Activated CD4-positive, alpha-beta T cell treated with anti-CD3 and anti-CD28 coated beads for 1 hour (primary cell): Measurements from ENCODE around the gene ZFP62.
"Not testable (repeated sequence)": the region's sequence is repeated elsewhere in the genome, so short reads cannot be mapped to it uniquely, and the experiment has no call there.

Source experiments
- DNase-seq: peaks from one replicate; pipeline ENCODE4 v3.0.0-alpha.2; 2020

ZFP62 gene

DNA sequence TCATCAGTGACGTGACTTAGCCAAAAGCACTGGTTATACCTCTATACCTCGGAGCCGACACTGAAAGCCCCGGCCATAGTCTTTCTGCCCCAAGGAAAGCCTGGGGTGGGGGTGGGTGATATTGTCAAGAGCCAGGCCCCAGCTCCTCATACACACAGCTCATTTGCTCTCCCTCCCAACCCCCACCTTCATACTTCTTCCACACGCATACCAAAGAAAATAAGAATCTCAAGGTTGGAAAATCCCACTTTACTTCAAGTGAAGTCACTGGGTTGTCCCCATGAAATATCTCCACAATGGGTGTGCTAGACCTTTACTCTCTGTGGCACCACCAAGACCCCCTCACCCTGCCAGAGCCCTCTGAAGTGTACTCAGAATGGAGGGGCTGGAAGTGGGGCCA, 31.4 kb downstream of the ZFP62 start:
- DNase-seq: no peak

DNA sequence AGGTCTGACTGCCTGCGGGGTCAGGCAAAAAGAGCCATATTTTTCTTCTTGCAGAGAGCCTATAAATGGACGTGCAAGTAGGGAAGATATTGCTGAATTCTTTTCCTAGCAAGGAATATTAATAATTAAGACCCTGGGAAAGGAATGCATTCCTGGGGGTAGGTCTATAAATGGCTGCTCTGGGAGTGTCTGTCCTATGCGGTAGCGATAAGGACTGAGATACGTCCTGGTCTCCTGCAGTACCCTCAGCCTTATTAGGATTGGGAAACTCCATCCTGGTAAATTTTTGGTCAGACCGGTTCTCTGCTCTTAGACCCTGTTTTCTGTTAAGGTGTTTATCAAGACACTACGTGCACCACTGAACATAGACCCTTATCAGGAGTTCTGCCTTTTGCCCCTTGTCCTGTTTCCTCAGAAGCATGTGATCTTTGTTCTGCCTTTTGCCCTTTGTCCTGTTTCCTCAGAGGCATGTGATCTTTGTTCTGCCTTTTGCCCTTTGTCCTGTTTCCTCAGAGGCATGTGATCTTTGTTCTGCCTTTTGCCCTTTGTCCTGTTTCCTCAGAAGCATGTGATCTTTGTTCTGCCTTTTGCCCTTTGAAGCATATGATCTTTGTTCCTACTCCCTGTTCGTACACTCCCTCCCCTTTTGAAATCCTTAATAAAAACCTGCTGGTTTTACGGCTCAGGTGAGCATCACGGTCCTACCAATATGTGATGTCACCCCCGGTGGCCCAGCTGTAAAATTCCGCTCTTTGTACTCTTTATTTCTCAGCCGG, 32.1 kb downstream of the ZFP62 start:
- not testable (repeated sequence) for DNase-seq

DNA sequence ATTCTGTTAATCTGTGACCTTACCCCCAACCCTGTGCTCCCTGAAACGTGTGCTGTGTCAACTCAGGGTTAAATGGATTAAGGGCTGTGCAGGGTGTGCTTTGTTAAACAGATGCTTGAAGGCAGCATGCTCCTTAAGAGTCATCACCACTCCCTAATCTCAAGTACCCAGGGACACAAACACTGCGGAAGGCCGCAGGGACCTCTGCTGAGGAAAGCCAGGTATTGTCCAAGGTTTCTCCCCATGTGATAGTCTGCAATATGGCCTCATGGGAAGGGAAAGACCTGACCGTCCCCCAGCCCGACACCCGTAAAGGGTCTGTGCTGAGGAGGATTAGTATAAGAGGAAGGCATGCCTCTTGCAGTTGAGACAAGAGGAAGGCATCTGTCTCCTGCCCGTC, 33.7 kb downstream of the ZFP62 start:
- not testable (repeated sequence) for DNase-seq

DNA sequence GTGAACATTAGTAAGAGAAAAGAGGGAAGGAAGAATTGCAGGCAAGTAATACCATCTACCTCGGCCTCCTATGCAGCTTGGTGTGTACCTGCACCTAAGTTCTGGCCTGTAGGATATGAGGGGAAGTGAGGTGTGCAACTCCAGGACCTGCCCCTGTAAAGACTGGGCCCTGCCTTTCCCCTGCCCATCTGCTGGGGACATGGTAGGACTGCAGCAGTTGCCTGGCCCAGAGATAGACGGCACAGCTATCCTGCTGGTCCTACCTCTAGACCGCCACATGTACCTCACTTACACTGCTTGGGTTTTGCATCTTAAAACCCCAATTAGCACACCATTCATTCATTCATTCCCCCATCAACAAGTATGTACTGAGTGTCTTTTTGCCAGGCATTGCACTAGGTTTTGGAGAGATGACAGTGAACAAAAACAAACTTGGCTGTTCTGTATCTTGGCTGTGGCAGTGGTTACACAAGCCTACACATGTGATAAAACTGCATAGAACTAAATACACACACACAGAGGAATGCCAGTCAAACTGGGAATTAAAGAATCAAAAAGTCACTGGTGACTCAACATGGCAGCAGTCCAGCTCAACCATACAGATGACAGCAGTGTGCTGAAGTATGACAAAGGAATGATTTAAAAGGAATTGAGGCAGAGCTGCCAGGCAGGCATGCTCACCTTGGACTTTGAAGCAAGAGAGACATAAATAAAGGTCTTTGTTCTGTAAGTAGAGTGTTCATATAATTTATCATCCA, 35.1 kb downstream of the ZFP62 start:
- DNase-seq: no peak

DNA sequence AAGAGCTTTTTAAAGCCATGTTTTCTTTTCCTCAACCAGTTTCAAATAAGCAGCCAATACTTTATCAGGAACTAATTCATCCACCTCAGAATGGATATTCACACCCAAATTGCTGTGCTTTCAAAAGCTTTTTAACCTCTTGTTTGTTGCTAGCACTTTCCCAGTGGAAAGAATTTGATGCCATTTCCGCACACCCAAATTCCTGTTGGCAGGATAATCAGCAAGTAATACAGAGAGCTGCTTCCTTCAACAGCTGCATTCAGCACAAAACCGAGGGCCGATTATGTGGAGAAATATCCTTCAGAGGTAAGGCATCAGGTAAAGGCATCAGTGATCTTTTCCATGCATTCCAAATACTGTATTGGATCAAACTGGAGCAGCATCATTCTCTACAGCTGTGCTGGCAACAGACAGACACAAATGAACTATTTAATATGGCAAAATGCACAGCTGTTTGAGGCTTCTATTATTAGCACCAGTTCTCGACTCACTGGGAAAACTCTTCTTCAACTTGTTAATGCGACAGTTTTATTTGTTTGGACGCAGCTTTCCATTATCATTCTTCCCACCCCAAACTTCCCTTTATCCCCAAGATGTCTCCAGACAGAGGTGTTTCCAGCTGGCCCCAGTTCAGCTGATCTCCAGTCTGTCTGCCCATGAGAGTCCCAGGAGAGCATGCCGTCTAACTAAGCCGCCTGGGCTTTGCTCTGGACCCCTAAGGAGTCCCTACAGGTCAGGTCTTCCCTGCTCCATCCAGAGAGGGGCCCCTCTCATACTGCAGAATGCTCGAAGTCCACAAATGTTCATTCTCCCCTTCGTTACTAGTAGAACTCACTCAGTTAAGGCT, 36.2 kb downstream of the ZFP62 start:
- no peak for DNase-seq

DNA sequence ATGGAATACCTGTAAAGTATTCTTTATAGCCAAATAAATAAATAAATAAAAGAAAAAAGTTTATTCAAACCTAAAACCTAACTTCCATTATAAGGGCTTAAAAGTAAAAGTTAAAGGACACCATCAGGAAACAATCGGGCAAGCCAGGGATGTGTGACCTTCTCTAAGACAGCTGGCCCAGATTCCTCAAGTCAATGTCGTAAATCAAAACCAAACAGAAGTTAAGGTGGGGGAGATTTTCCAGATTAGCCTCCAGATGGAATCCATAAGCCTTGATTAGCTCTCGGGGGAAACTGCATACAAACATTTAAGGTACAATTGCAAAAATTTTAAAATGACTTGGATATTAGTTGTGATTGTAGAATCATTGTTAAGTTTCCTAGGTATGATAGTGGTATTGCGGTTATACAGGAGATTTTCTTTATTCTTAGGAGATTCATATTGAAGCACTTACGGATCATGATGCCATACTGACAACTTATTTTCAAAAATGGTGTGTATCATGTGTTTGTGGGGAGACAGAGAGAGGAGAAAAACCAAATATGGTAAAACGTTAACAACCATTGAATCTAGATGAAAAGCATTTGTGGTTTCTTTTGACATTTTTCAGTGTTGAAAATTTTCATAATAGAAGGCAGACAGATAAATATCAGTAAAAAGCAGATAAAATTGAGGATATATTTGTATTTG, 37.0 kb downstream of the ZFP62 start:
- DNase-seq: no peak

DNA sequence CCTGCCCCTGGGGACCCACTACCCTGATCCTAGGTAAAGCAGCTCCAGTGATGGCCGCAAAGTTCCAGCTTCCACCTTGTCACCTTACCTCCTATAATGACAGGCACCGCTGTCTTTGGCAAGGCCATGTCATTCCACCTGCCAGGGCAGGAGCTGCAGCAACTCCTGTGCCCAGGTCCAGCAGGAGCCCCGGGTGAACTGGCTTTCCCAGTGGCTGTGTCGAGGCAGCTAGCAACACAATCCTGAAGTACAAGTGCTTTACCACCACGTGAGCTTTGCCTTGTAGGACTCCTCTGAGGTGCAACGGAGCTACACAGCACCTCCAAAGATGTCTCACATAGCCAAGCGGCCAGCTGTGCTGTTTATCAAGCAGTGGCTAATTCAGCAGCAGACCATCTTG, 37.7 kb downstream of the ZFP62 start:
- no peak for DNase-seq

DNA sequence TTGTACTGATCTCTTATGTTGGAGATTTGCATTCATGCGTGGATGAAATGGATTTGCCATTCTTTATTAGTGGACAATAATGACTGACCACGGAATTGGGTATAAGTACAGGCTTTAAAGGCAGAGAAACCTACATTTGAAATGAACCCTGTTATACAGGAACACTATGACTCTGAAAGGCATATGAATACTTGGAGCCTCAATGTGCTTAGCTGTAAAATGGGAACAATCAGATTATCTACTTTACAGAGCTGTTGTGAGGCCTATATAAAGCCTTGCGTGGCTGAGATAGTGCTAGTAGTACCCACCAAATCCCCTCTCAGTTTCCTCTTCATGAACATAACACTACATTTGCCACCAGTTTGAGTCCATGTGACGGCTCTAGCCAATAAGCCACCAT, 39.5 kb downstream of the ZFP62 start:
- no peak for DNase-seq

DNA sequence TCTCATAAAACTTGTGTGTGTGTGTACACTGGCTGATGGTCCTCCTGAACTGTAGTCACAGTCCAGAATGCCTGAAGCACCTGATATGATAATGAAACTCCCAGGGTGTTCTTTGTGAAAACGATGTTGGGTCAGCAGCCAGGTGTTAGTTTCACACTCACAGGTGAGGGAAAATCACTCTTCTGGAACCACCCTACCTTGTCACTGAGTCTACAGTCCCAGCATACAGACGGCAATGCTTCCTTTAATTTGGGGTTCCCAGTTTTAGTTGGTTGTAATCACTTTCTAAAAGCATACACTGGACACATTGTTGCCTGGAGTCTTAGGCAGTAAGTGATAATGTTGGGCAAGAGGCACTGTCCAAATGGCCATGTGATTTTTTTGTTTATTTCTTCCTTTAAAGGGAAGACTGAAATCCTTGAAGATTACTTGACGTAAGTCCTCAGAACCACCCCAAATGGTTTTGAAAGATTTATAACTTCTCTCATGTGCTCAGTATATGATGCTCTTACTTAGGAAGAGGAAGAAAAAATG, 40.2 kb downstream of the ZFP62 start:
- no peak for DNase-seq

DNA sequence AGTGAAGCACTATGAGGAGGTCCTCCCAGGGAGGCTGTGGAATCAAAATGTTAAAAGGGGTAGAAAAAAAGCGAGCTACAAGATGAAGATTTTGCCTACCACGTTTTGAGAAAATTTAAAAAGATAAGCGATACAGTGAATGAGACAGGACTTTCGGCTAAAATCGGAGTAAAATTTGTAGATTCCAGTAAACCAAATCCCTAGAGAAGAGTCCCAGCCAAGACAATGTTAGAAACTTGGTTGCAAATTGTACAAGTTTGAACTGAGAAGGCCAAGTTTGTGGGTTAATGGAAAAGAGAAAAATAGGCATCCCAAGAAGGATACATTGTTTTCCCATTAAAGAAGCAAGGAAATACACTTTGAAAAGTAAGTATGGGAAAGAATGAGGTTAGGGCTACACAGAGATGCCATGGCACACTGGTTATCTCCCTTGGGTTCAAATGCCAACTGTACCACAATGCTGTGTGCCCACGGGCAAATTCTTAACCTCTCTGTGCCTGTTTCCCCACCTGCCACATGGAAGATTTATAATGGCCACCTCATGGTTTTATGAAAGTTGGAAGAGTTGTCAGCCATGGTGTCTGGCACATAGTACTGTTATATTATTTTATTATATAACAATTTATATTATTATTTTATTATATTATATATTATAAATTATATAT, 42.3 kb downstream of the ZFP62 start:
- DNase-seq: no peak

DNA sequence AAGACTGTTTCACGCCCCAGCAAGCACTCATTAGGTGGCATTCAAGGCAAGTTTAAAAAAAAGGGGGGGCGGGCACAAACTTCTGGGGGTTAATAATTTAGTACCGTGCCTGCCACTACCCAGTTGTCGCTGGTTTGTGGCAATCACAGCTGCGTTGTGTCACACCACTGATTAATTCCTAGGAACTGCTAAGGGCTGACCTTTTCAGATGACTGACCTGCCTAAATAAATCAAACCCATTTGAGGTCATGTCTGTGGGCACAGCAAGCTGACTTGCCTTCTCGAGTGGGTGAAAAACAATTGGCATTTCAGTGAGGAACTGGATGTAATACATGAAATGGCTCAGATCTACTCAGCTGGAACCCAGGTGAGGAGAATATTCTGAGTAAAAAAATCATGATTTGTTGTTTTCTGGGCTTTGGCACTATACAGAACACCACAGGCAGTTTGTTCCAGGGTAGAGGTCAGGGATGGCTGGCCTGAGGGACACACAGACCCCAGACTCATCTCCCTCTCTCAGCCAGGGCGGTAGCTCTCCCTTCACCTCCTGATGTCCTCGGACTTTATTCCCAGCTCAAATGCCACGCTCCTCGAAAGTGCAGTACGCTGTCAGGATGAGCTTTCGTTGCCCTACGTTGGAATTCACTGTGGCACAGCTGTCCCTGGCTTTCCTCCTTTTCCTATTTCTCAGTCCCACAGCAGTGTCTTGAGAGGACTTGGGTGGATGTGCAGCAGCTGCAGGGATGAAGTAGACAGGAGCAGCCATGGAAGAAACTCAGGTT, 43.0 kb downstream of the ZFP62 start:
- no peak for DNase-seq

DNA sequence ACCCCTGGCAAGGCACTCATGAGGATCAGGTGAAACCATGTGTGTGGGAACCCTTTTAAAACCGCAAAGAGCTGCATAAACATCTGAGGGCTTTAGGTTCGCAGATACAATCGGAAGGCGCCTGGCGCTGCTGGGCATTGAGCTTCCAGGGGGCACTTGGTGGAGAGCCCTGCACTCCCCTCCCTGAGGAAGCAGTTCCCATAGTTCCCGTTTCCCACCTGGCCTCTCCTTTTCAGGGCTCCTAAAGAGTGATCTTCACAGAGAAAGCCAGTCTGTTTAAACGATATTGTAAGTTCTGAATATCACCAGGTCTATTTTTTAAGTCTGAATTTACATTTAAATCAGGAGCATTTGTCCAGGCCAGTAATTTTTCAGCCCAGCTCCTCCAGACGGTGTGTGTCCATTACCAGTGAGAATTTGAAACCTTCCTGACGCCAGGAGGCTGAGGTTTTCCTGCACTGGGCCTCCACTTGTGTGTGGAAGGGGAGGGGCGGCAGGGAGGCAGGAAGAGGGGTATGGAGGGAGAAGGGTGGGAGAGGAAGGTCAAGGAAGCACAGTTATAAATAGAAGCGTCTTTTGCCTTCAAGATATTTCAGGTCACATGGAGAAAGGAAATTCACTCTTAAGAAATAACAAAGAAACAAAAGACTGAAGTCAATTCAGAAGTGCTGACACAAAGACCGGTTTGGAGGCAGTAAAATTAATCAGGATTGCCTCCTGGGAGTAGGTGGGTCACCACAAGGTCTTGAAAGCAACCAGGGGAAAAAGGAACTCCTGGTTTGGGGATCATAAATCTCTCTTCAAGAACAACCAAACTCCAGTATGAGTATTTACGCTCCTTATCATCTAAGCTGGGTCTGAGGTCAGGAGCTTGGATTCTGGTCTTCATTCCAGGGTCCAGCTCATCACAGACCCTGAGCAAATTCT, 44.2 kb downstream of the ZFP62 start:
- DNase-seq: no peak

DNA sequence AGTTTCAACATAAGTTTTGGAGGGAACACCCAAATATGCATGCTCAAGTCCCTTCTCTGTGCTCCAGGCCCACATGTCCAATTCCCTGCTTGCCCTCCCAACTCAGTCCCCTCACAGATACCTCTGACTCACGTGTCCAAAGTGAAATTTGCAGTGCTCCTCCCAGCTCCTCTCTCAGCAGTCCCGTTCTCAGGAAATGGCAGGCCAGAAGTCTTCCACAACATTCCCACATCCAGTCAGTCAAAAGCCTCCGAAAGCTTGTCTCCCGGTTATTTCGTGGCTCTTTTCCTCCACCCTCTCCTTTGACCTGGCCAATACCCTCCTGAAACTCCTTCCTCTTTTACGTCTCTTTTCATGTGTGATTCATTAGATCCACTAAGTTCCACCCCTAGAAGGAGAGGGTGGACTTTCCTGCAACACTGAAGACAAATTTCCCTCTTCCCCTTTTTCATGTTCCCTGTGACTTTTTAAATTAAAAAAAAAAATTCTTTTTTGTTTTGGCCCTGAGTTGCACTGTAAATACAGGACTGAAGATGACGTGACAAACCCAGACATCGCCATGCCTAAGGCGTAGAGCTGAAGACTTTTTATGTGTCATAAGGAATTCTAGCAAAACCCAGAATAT, 45.7 kb downstream of the ZFP62 start:
- no peak for DNase-seq

DNA sequence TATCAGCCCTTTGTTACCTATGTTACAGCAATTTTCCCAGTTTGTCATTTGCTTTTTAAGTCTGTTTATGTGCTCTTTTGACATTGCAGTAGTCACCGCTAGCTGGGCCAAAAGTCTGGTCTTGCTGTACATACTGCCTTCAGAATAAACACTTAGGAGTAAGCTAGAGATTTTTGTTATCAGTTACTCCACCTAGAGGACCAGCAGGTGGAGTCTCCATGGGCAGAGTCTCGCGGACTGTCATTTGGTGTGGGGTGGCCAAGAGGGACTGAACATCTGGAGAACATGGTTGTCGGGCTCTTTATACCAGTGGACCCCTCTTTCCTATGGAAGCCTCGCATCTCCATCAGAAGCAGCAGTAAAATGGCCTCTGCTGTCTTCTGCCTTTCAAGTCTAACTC, 47.7 kb downstream of the ZFP62 start:
- no peak for DNase-seq

DNA sequence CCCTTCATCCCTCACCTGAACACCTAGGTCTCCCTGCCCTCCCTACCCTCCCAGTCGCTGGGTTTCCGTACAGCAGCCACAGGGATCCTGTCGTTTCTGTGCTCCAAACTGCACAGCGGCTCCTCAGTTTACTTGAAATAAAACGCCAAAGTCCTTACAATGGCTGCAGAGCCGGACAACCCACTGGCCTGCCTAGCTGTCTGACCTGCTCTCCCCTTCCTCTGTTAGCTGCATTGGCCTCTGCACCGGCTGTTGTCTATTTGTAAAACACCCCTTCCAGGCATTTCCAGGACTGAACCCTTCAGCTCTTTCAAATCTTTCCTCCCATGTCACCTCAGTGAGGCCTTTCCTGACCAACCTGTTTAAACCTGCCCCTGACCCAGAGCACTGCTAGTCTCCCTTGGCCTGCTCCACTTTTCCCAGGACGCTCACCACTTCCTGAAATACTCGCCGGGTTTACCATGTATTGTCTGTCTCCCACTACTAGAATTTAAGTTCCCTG, 49.4 kb downstream of the ZFP62 start:
- DNase-seq: no peak

DNA sequence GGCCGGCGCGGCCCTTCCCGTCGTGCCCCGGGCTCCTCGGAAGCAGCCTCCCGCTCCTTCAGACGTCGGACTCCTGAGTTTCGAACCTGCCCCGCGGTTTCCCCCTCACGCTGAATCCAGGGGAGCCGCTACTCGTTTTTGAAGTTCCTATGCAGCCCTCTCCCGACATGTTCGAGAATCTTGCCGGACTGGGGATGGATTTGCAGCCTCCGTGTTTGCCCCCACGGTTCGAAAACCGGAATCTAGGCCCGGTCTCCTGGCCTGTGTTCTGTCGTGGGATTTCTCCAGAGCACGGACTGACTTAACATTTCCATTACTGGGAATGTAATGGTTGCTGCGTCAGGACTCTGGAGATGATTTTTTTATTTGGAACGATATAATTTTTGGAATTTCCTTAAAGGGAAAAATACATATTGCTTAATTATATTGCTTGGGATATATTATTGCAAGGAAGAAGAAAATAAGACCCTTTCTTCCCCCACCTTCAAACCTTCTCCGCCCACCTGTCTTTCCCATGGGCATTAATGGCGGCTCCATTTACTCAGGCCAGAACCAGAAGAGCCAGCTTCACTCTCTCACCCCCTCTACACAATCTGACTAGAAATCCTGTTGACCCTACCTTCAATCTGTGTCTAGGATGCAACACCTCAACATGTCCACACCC, 50.0 kb downstream of the ZFP62 start:
- DNase-seq: no peak

DNA sequence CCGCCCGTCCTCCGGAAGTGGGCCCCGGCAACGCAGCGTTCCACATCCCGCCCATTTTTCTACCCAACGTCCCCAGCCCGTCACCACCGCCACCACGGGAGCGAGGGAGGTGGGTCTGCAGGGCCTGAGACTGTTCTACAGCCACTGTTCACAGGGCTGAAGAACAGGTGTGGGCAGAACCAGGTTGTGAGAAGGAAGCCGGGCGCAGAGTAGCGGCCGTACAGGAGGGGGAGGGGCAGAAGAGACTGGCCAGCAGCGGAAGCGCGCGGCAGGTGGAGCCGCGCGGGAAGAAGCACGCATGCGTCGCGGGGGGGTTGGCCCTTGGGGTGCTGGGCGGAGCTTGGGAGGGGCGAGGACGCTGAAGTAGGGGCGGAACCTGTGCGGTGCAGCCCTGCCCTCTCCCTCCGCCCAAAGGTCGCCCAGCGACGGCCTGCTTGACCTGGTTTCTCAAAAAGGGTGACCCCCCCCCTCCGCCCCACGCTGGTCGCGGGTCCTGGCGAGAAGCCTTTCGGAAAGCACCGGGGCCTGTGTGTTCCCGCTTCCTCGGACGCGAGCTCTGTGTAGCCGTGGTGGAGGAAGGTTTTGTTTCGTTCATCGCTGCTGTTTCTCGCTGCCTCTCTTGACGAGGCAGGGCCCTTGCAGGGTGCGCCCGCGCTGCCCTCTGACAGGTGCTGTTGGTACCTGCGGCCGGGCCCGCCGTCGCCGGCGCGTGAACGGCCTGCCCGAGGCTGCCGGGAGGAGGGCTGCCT, 50.7 kb downstream of the ZFP62 start:
- DNase-seq: peak; percentile 93
